Activated CD4-positive, alpha-beta T cell treated with anti-CD3 and anti-CD28 coated beads for 1 hour (primary cell): Measurements from ENCODE around the gene KDM5C.

Experiments used
- DNase-seq: peaks from one replicate; pipeline ENCODE4 v3.0.0-alpha.2; 2020

KDM5C gene

GRCh38 chrX:53249408-53250042, 24.5 kb upstream of the KDM5C start:
- no peak for DNase-seq

GRCh38 chrX:53247928-53248327, 22.9 kb upstream of the KDM5C start:
- no peak for DNase-seq

- DNase-seq, result no peak
Measured at GRCh38 chrX:53246231-53246630, 21.2 kb upstream of the KDM5C start.

GRCh38 chrX:53244610-53245009, 19.6 kb upstream of the KDM5C start:
- no peak for DNase-seq

GRCh38 chrX:53242310-53242709, 17.3 kb upstream of the KDM5C start:
- no peak for DNase-seq

GRCh38 chrX:53241558-53241957, 16.6 kb upstream of the KDM5C start:
- no peak for DNase-seq

DNA sequence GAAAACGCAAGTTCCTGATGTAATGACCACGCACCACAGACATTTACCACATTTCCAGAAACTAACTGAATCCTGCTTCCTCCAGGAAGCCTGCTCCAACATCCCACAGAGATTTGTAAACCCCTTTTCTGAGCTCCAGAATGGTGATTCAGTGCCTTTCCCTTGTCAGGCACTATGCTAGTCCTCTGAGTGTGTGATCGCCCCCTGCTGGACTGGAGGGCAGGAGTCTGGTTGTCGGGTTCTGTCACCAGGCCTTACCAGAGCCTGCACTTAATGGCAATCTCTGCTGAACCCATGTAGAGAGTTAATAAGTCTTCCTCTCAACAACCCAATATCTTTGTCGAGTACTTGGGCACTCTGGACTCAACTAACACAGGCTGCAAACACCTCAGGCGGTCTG, 14.5 kb upstream of the KDM5C start:
- no peak for DNase-seq

- no peak for DNase-seq
Measured at GRCh38 chrX:53237056-53237455, 12.0 kb upstream of the KDM5C start.

DNA sequence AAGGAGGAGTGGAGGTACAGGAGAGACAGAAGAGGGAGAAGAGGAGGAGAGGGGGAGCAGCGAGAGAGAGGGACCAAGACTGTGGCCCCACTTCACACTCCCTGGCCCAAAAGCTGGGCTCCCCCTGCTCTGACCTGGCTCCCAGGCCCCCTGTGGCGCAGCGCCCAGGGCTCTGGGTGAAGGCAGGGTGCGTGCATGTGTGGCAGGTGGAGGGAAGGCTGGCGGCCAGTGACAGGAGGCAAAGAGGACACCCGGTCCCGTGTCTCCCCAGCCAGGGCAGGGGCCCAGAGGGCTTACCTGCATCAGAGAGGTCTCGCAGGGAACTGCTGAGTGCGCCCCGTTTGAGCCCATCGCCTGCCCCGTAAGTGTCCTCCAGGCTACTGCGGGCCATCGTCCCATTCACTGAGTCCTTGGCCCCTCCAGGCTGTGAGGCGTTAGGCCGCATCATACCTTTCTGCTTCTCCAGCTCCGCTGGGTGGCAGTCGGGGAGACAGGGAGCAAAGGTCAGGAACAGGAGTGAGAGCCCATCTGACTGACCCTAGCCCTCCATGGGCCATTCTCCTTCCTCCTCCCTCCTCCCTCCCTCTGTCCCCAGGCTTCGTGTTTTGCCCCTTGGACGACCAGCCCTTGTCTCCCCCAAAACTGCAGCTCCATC, 11.1 kb upstream of the KDM5C start:
- no peak for DNase-seq

- no peak for DNase-seq
Measured at GRCh38 chrX:53235566-53235965, 10.6 kb upstream of the KDM5C start.

GRCh38 chrX:53234484-53234883, 9.5 kb upstream of the KDM5C start:
- DNase-seq, result no peak

DNA sequence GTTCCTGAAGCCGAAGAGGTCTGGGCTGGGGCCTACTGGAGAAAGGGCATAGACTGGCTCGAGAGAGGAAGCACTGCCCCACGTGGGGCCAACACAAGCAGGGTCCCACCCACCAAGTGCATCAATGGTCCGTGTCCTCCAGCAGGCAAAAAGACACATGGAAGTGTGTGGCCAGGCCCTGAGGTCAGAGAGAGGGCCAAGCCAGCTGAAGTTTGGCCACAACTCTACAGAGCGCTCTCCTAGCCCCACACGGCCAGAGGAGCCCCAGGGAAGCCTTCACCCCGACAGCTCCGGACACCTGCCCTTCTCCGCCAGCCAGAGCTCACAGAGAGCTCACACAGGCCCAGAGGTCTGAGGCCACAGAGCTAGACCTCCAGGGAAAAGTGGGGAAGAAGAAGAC, 8.5 kb upstream of the KDM5C start:
- no peak for DNase-seq

DNA sequence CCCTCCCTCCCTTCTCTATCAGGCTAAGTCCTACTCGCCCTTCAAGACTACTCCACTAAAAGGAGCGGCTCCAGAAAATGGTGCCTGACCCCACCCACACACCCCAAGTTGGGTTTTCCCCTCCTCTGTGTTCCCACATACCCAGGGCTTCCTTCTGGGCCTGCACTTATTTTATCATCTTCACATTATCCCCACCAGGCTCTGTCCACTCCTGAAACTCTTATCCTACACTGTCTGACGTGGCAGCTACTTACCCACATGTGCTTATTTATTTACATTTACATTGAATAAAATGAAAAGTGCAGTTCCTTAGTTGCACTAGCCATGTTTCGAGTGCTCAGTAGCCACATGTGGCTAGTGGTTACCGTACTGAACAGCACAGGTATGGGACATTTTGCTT, 5.1 kb upstream of the KDM5C start:
- no peak for DNase-seq

- no peak for DNase-seq
Measured at GRCh38 chrX:53227224-53227765, 2.3 kb upstream of the KDM5C start.

DNA sequence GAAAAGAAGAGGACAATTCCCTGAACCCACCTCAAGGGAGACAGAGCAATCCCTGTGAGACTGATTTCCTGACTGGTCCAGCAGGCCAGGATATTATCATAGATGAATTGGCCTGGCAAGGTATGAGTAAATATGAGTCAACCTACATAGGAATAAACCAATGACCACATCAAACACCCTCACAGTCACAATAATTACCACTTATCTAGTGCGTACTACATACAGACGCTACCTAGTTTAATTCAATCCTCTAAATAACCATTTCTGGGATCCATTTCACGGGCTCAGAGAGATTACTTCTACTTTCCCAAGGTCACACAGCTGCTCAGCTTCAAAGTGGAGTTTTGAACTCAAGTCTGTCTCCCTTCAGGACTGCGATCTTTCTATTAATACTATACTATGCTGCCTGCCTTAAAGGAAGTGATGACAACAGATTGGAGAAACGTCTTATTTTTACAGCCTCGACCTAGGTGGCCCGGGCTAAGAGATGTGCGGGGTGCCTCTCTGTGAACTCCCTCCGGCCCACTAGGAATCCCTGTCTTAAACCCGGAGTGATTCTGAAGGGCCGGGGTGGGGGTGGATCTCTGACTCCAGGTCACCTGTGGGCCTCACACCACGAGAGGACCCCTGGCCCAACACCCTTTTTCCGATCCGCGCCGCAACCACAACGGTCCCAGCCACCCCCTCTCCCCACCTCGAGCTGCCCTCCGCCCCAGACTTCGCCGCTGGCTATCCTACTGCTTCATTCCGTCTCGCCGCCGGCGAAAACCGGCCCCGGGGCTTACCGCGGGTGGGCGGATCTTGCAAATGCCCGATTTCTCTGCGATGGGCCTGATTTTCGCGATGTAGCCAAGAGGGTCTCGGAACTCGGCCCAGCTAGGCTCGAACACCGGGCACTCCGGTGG, 800 bp downstream of the KDM5C start:
- no peak for DNase-seq

GRCh38 chrX:53223068-53223693, 1.8 kb downstream of the KDM5C start:
- no peak for DNase-seq

GRCh38 chrX:53211391-53211978, 13.5 kb downstream of the KDM5C start:
- DNase-seq, result no peak

DNA sequence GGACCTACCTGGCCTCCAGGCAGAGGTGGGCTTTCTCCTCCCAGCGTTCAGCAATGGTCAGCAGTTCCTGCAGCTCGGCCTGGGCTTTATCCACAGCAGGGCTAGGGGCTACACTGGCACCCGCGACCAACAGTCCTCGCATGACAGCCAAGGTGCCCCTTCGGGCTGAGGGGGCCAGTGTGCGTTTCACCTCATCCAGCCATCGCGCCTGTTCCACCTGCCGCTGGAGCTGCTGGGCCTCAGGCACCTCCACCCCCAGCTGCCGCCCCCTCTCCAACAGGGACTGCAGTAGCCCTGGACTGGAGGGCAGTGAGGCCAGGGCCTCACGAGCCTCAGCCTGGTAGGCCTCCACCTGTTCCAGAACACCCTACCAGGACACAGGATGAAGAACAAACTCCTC, 28.3 kb downstream of the KDM5C start:
- DNase-seq, result no peak

- no peak for DNase-seq
Measured at GRCh38 chrX:53195401-53195800, 29.6 kb downstream of the KDM5C start.

DNA sequence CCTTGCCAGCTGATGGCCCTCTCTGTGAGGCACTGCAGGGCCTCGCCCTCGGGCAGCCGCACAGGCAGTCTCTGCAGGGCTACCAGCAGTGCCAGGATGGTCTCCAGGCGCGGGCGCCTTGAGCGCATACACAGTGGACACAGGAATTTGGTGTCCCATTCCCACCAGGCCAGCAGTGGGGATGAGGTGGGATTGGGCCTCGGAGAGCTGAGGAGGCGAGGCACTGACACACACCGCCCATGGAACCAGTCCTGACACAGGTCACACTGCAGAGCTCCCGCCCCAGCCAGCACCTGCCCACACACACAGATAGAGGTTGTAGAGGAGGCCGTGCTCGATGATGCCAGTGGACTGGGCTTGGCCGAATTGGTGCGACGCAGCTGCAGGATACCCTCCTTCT, 30.7 kb downstream of the KDM5C start:
- no peak for DNase-seq

- DNase-seq, result no peak
Measured at GRCh38 chrX:53193093-53193492, 31.9 kb downstream of the KDM5C start.

- DNase-seq, result no peak
Measured at GRCh38 chrX:53190363-53190960, 34.5 kb downstream of the KDM5C start.
